ENCODE results near the gene FOSL1.
A peak's percentile ranks its signal among the peaks of the same experiment; 100 is the strongest.

The FOSL1 gene

GRCh38 chr11:65883058-65883761 lies 17.0 kb downstream of the FOSL1 start:
- no peak for TF ChIP-seq CTCF (IDR thresholded peaks at IDR 0.05; ENCODE audit: low read depth, low read length)
- no peak for DNase-seq (ENCODE audit: low read depth, low spot score)
- no peak overlapping the region for H3K4me3 ChIP-seq (ENCODE audit: low read depth, low read length)
- in situ Hi-C loops (cut with HindIII; ENCODE audit: low sequenced_read_pairs), result no loop called here

DNA sequence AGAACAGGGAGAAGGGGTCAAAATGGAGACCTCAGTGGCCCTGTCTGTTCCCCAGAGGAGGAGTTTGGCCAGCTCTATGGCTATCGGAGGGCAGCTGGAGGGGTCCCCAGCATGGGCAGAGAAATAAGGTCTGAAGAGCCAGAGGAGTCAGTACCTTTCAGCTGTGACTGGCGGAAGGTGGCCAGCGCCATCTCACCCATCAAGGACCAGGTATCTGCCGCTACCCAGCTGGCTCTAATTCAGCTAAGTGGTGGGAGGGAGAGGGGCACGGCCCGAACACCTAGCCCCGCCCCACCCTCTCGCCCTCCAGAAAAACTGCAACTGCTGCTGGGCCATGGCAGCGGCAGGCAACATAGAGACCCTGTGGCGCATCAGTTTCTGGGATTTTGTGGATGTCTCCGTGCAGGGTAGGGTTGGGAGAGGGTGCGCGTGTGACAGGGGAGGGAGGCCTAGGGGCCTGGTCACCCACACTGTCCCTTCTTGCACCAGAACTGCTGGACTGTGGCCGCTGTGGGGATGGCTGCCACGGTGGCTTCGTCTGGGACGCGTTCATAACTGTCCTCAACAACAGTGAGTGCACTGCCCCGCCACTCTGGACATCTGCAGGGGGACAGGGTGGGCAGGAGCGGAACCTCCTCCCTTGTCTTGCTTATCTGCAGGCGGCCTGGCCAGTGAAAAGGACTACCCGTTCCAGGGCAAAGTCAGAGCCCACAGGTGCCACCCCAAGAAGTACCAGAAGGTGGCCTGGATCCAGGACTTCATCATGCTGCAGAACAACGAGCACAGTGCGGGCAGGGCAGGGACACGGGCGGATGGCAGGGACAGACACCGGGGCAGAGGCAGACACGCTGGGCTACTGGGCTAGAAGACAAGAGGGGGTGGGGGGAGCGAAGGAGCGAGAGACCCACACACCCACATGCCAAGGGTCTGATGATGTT lies 17.8 kb downstream of the FOSL1 start:
- no peak for TF ChIP-seq CTCF (IDR thresholded peaks at IDR 0.05; ENCODE audit: low read depth, low read length)
- no peak overlapping the region for H3K4me3 ChIP-seq (ENCODE audit: low read depth, low read length)
- in situ Hi-C loops (cut with HindIII; ENCODE audit: low sequenced_read_pairs), result no loop called here
- no peak for DNase-seq (ENCODE audit: low read depth, low spot score)

DNA sequence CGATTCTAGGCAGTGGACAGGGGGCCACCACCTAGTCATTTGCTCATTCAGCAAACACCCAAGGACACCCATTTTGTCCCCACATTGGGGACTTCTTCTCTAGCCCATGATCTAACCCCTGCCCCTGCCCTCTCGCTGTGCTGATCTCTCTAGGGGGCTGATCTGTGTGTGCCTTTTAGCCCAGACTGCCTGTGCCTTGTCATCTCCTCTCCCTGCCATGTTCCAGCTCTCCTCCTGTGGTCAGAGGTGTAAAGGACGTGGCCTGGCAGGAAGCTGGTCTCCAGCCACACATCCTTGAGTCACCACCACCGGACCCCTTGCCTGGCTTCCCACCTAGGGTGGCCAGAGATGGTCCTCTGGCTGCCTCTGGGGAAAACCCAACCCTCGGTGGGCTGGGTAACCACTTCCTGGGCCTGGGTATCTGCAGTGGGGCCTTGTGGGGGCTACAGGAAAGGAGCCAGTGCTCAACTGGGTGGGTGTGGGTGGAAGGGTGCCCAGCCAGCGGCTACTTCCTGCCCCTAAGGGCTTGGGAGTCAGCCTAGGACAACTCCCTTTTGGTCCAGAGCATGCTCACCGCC lies 19.3 kb downstream of the FOSL1 start:
- in situ Hi-C loops (cut with HindIII; ENCODE audit: low sequenced_read_pairs), result no loop called here
- H3K4me3 ChIP-seq (ENCODE audit: low read depth, low read length), result no peak overlapping the region
- no peak for DNase-seq (ENCODE audit: low read depth, low spot score)
- TF ChIP-seq CTCF (IDR thresholded peaks at IDR 0.05; ENCODE audit: low read depth, low read length), result no peak

DNA sequence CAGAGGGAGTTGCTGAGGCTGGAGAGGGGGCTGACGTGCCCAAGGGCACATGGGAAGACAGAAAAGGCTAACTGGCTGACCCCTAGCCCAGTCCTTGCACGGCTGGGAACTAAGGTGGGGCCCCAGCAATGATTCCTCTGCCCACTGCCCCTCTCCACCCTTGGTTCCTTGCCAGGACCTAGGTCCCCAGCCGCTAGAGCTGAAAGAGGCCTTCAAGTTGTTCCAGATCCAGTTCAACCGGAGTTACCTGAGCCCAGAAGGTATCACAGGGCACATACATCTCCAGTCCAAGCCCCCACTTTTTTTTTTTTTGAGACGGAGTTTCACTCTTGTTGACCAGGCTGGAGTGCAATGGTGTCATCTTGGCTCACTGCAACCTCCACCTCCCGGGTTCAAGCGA lies 20.2 kb downstream of the FOSL1 start:
- TF ChIP-seq CTCF (IDR thresholded peaks at IDR 0.05; ENCODE audit: low read depth, low read length), result no peak
- in situ Hi-C loops (cut with HindIII; ENCODE audit: low sequenced_read_pairs), result no loop called here
- no peak overlapping the region for H3K4me3 ChIP-seq (ENCODE audit: low read depth, low read length)
- no peak for DNase-seq (ENCODE audit: low read depth, low spot score)

- H3K4me3 ChIP-seq (ENCODE audit: low read depth, low read length), result no peak within 1 kb of the TSS
- no peak for DNase-seq (ENCODE audit: low read depth, low spot score)
- no peak for TF ChIP-seq CTCF (IDR thresholded peaks at IDR 0.05; ENCODE audit: low read depth, low read length)
- in situ Hi-C loops (cut with HindIII; ENCODE audit: low sequenced_read_pairs), result no loop called here
Measured at GRCh38 chr11:65879617-65880016, 20.6 kb downstream of the FOSL1 start, which contains the start of gene CTSW. TSS of gene CTSW (plus strand) at chr11:65879837. CDS start at chr11:65879855, 18 bp downstream.

- peak; percentile 91 for DNase-seq (ENCODE audit: low read depth, low spot score)
- in situ Hi-C loops (cut with HindIII; ENCODE audit: low sequenced_read_pairs), result no loop called here
- H3K4me3 ChIP-seq (ENCODE audit: low read depth, low read length), result peak overlapping the region; percentile 65
- no peak for TF ChIP-seq CTCF (IDR thresholded peaks at IDR 0.05; ENCODE audit: low read depth, low read length)
Measured at GRCh38 chr11:65873318-65874156, 26.7 kb downstream of the FOSL1 start.

Data from astrocyte of the spinal cord (primary cell).